ENCODE results near the gene RTKN. TPM values are rescaled to one million over a fixed set of nuclear protein-coding genes. Genes with fewer than 3 reads are reported as not detected.

RTKN gene
- total RNA-seq, 1 experiment from 2014 or later, result 83.1 TPM

GRCh38 chr2:74428675-74429074 lies 13.1 kb downstream of the RTKN start:
- ATAC-seq, result no peak
- H3K4me1 ChIP-seq (ENCODE audit: control insufficient read depth, insufficient read depth, low read length), result peaks cover 3% of the 10 kb centered on the region; the same call in 1 of the 2 replicates

DNA sequence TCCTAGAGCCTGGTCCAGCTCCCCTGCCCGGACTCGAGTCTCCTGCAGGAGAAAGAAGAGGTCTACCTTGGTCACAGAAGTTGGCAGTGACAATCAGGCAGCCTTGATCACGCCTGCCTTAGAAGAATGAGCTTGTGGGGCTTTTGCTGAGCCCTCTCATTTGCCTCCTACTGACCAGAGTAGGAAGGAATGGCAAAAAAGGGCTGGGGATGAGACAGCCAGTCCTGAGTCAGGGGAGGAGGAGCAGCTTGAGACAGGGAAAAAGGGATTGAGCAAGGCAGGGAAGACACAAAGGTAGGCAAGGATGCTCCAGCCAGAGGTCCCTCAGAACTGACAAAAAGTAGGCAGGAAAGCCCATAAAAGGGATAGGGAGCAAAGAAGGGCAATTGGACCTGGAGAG lies 14.2 kb downstream of the RTKN start:
- no peak for TF ChIP-seq TCF7L2 (IDR thresholded peaks at IDR 0.05; ENCODE audit: low read depth, low read length)
- TF ChIP-seq REST (IDR thresholded peaks at IDR 0.05; ENCODE audit: insufficient read depth in 1 of 2, low read depth in 2 of 2, low read length in 1 of 2), result no peak
- TF ChIP-seq SIN3A (IDR thresholded peaks at IDR 0.05; ENCODE audit: borderline replicate concordance, insufficient read depth, low read depth, low read length), result no peak
- no peak for TF ChIP-seq CTCF (IDR thresholded peaks at IDR 0.05)
- no peak for TF ChIP-seq POLR2AphosphoS5 (IDR thresholded peaks at IDR 0.05; ENCODE audit: low read depth, low read length)
- H3K27ac ChIP-seq (ENCODE audit: low read length), result no peak overlapping the region
- no peaks in the 10 kb centered on the region for H3K27me3 ChIP-seq (ENCODE audit: control insufficient read depth, insufficient read depth, low read length)
- H3K4me1 ChIP-seq (ENCODE audit: control insufficient read depth, insufficient read depth, low read length), result peaks cover 3% of the 10 kb centered on the region; the same call in 1 of the 2 replicates
- no peak for ATAC-seq
- in situ Hi-C loops (cut with HindIII; ENCODE audit: low pct_unique_long_range_greater_than_20kb, low sequenced_read_pairs), result no loop called here
- BruUV-seq (replicated peaks), result no TSS peak
- intact Hi-C loops (cut with micrococcal nuclease; ENCODE audit: unreplicated experiment), result no loop called here
- no peak for DNase-seq (ENCODE audit: low read depth, low spot score)
- H3K9me3 ChIP-seq (ENCODE audit: control insufficient read depth, insufficient read depth, low read depth, low read length), result no peaks in the 10 kb centered on the region
- H3K36me3 ChIP-seq (ENCODE audit: control insufficient read depth, insufficient read depth, low read length), result peaks cover 7% of the 10 kb centered on the region
- POLR2A ChIA-PET, result no interaction called here
- CTCF ChIA-PET, result no interaction called here
- no peak overlapping the region for H3K4me3 ChIP-seq (ENCODE audit: low read depth in 2 of 2, low read length in 2 of 2)

More at GRCh38 chr2:74428675-74429074, 13.1 kb downstream of the RTKN start:
- no peaks in the 10 kb centered on the region for H3K9me3 ChIP-seq (ENCODE audit: control insufficient read depth, insufficient read depth, low read depth, low read length)
- BruUV-seq (replicated peaks), result no TSS peak
- peaks cover 7% of the 10 kb centered on the region for H3K36me3 ChIP-seq (ENCODE audit: control insufficient read depth, insufficient read depth, low read length)
- in situ Hi-C loops (cut with HindIII; ENCODE audit: low pct_unique_long_range_greater_than_20kb, low sequenced_read_pairs) (no loop called here), intact Hi-C loops (cut with micrococcal nuclease; ENCODE audit: unreplicated experiment) (no loop called here)
- ChIA-PET POLR2A (interaction anchor here (0.7 kb wide), 1 partner anchor 152 kb away, joined by 4 read pairs; no protein-coding TSS in a partner anchor), CTCF (no interaction called here)
- H3K27ac ChIP-seq (ENCODE audit: low read length), result no peak overlapping the region
- no peak for TF ChIP-seq POLR2AphosphoS5 (IDR thresholded peaks at IDR 0.05; ENCODE audit: low read depth, low read length)
- TF ChIP-seq REST (IDR thresholded peaks at IDR 0.05; ENCODE audit: insufficient read depth in 1 of 2, low read depth in 2 of 2, low read length in 1 of 2), result no peak
- no peak for TF ChIP-seq TCF7L2 (IDR thresholded peaks at IDR 0.05; ENCODE audit: low read depth, low read length)
- TF ChIP-seq SIN3A (IDR thresholded peaks at IDR 0.05; ENCODE audit: borderline replicate concordance, insufficient read depth, low read depth, low read length), result no peak
- TF ChIP-seq CTCF (IDR thresholded peaks at IDR 0.05), result no peak
- no peaks in the 10 kb centered on the region for H3K27me3 ChIP-seq (ENCODE audit: control insufficient read depth, insufficient read depth, low read length)
- H3K4me3 ChIP-seq (ENCODE audit: low read depth in 2 of 2, low read length in 2 of 2), result no peak overlapping the region
- DNase-seq (ENCODE audit: low read depth, low spot score), result no peak

Data from Panc1 (cell line).